RWPE1 (cell line): ENCODE data around the gene CAPN11.
"Not testable (repeated sequence)": the region's sequence is repeated elsewhere in the genome, so short reads cannot be mapped to it uniquely, and the experiment has no call there.

Source experiments
- CTCF ChIA-PET: fragments of 350-600 bp; sonication (Branson Sonifier 250); formaldehyde crosslinking; extraction: SDS; loops from one replicate; lab custom pipeline; 2021; lab: Yijun Ruan, JAX
- POLR2A ChIA-PET: fragments of 400-600 bp; formaldehyde crosslinking; extraction: SDS; loops from one replicate; lab custom pipeline; 2020; ENCODE audit warnings: antibody characterized with exemption; ENCODE audit not compliant: low non-redundant PET; lab: Yijun Ruan, JAX
- DNase-seq: peaks from one replicate; pipeline ENCODE4 v3.0.0; 2012; ENCODE audit warnings: low spot score
- H3K27ac ChIP-seq: fragments of 450-650 bp; 2 replicates; pipeline ENCODE4 v1.5.1; 2017
- TF ChIP-seq, protein P1 (sequence below): fragments of 450-650 bp; conservative IDR thresholded peaks from 2 replicates; pipeline ENCODE4 v1.5.1; 2017; ENCODE audit warnings: low read depth, mild to moderate bottlenecking

CAPN11 gene

GRCh38 chr6:44177691-44178423 lies 19.2 kb downstream of the CAPN11 start:
- CTCF ChIA-PET = interaction anchor here (0.7 to 1.2 kb wide), 2 partner anchors 43 to 52 kb away, joined by 3 to 5 read pairs; no protein-coding TSS in a partner anchor
- TF ChIP-seq, protein P1, sequence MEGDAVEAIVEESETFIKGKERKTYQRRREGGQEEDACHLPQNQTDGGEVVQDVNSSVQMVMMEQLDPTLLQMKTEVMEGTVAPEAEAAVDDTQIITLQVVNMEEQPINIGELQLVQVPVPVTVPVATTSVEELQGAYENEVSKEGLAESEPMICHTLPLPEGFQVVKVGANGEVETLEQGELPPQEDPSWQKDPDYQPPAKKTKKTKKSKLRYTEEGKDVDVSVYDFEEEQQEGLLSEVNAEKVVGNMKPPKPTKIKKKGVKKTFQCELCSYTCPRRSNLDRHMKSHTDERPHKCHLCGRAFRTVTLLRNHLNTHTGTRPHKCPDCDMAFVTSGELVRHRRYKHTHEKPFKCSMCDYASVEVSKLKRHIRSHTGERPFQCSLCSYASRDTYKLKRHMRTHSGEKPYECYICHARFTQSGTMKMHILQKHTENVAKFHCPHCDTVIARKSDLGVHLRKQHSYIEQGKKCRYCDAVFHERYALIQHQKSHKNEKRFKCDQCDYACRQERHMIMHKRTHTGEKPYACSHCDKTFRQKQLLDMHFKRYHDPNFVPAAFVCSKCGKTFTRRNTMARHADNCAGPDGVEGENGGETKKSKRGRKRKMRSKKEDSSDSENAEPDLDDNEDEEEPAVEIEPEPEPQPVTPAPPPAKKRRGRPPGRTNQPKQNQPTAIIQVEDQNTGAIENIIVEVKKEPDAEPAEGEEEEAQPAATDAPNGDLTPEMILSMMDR = no peak
- POLR2A ChIA-PET = no interaction called here
- peak; percentile 45 for DNase-seq
- H3K27ac ChIP-seq = peak overlapping the region; percentile 84

GRCh38 chr6:44178424-44179071 lies 19.9 kb downstream of the CAPN11 start:
- POLR2A ChIA-PET = interaction anchor here (0.6 kb wide), 1 partner anchor 45 kb away, joined by 3 read pairs; the partner anchor contains the start of gene SLC29A1

DNA sequence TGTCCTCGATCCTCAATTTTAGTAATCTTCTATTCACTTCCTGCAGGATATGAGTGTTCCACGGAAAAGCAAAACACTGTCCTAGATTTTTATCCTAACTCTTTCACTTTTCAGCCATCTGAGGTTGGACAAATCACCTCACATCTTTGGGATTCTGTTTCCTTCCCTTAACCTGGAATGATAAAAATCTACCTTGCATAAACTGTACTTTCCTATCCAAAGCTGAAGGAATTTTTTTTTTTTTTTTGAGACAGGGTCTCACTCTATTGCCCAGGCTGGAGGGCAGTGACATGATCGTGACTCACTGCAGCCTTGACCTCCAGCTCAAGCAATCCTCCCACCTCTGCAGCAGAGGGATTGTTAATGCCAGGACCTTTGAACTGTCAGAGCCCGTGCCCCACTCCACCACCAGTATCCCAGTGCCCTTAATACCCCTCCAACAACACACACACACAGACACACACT lies 20.5 kb downstream of the CAPN11 start:
- CTCF ChIA-PET = interaction anchor here (1.5 kb wide), 1 partner anchor 79 kb away, joined by 3 read pairs; no protein-coding TSS in a partner anchor
- no peak for DNase-seq
- POLR2A ChIA-PET = no interaction called here
- H3K27ac ChIP-seq = peak overlapping the region; percentile 84
- TF ChIP-seq, protein P1 = no peak

More at GRCh38 chr6:44178424-44179071, 19.9 kb downstream of the CAPN11 start:
- CTCF ChIA-PET = interaction anchor here (0.7 to 1.2 kb wide), 2 partner anchors 43 to 51 kb away, joined by 3 to 5 read pairs; no protein-coding TSS in a partner anchor
- peak overlapping the region; percentile 84 for H3K27ac ChIP-seq
- DNase-seq = no peak
- TF ChIP-seq, protein P1 = no peak

DNA sequence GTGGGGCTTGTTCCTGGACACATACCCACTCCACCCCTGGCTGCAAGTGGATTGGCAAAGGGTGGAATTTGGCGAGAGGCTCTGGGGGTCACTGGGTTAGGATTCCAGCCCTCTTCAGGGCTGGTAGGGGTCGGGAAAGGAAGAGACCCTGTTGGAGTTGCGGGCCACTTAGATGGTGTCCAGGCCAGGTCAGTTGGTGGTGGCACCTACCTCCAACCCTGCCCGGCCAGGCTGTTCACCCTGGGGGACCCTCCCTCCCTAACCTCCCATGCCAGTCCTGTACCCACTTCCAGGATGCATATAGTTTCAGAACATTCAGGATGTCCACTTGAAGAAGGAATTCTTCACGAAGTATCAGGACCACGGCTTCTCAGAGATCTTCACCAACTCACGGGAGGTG lies 21.0 kb downstream of the CAPN11 start:
- CTCF ChIA-PET = interaction anchor here (1.5 kb wide), 1 partner anchor 79 kb away, joined by 3 read pairs; no protein-coding TSS in a partner anchor
- DNase-seq = no peak
- POLR2A ChIA-PET = no interaction called here
- TF ChIP-seq, protein P1 = no peak
- H3K27ac ChIP-seq = peak overlapping the region; percentile 84

GRCh38 chr6:44180406-44180805 lies 21.8 kb downstream of the CAPN11 start:
- TF ChIP-seq, protein P1 = no peak
- ChIA-PET POLR2A (no interaction called here), CTCF (interaction anchor here (1.0 to 1.5 kb wide), 3 partner anchors 10 to 80 kb away, joined by 3 to 4 read pairs (median 3); no protein-coding TSS in a partner anchor)
- no peak for DNase-seq
- H3K27ac ChIP-seq = peak overlapping the region; percentile 23; the same call in 1 of the 2 replicates

GRCh38 chr6:44180886-44181285 lies 22.3 kb downstream of the CAPN11 start:
- CTCF ChIA-PET = interaction anchor here (1.0 to 1.1 kb wide), 2 partner anchors 9 to 46 kb away, joined by 3 to 4 read pairs; no protein-coding TSS in a partner anchor
- peak overlapping the region; percentile 23; the same call in 1 of the 2 replicates for H3K27ac ChIP-seq
- no peak for DNase-seq
- POLR2A ChIA-PET = no interaction called here
- TF ChIP-seq, protein P1 = no peak

DNA sequence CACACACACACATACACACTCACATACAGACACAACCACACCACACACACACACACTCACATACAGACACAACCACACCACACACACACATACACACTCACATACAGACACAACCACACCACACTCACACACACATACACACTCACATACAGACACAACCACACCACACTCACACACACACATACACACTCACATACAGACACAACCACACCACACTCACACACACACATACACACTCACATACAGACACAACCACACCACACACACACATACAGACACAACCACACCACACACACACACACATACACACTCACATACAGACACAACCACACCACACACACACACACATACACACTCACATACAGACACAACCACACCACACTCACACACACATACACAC lies 23.2 kb downstream of the CAPN11 start:
- H3K27ac ChIP-seq, DNase-seq, POLR2A ChIA-PET, CTCF ChIA-PET: not testable (repeated sequence)
